ENCODE data around the gene SEPHS1. TPM values are rescaled to one million over a fixed set of nuclear protein-coding genes. Genes with fewer than 3 reads are reported as not detected.

SEPHS1 gene
- total and polyA plus RNA-seq, 2 donors (not counting 1 experiment from before 2014, with no cell fraction given) = 14.7 to 29.1 TPM

- ChIA-PET POLR2A (interaction anchor here (0.6 to 1.2 kb wide), 2 partner anchors 24 to 52 kb away, joined by 3 to 4 read pairs; no protein-coding TSS in a partner anchor), CTCF (interaction anchor here (1.6 kb wide), 1 partner anchor 11 kb away, joined by 4 read pairs; no protein-coding TSS in a partner anchor)
- Mint-ChIP-seq H3K4me3 (peak overlapping the region; percentile 88), H3K27ac (peak overlapping the region; percentile 83), H3K4me1 (peaks cover 20% of the 10 kb centered on the region), H3K9me3 (ENCODE audit: insufficient read depth) (no peaks in the 10 kb centered on the region), H3K27me3 (no peaks in the 10 kb centered on the region)
- H3K9me3 ChIP-seq (ENCODE audit: control extremely low read depth in 1 of 3, control insufficient read depth in 2 of 3, insufficient read depth in 1 of 3, low read length in 2 of 3) = peaks cover 0 to 3% (median 0%) of the 10 kb centered on the region in 3 donors
- peak overlapping the region; percentile 93 for H2AFZ ChIP-seq (ENCODE audit: insufficient read depth, low read depth, low read length, poor library complexity, severe bottlenecking)
- H3K4me3 ChIP-seq (ENCODE audit: control extremely low read depth in 1 of 5, extremely low read depth in 1 of 5, insufficient read depth in 1 of 5, low read depth in 2 of 5, low read length in 4 of 5) = peak overlapping the region in 4 of 5 experiments; percentile 59 to 68 (median 66)
- H4K20me1 ChIP-seq (ENCODE audit: control insufficient read depth, insufficient read depth, low read length, poor library complexity, severe bottlenecking) = no peaks in the 10 kb centered on the region
- intact Hi-C loops (cut with micrococcal nuclease) = no loop called here
- peaks cover 0 to 7% of the 10 kb centered on the region in 2 experiments for H3K36me3 ChIP-seq (replicated peaks in 1 of 2; ENCODE audit: control extremely low read depth in 1 of 2, control insufficient read depth in 1 of 2, extremely low read depth in 1 of 2, insufficient read depth in 2 of 2, low read length in 1 of 2)
- ATAC-seq (ENCODE audit: low read depth) (no peak), DNase-seq (no peak)
- H3K27me3 ChIP-seq (replicated peaks in 1 of 4; ENCODE audit: control extremely low read depth in 1 of 4, control insufficient read depth in 3 of 4, insufficient read depth in 4 of 4, low read length in 3 of 4) = no peaks in the 10 kb centered on the region
- H3K4me2 ChIP-seq (replicated peaks; ENCODE audit: low read depth, low read length, poor library complexity, severe bottlenecking) = peak overlapping the region; percentile 79
- H3K9ac ChIP-seq (ENCODE audit: low read length) = peak overlapping the region; percentile 65
- no peak for TF ChIP-seq EZH2 (IDR thresholded peaks at IDR 0.05; ENCODE audit: borderline replicate concordance, insufficient read depth, low read depth, low read length, poor library complexity, severe bottlenecking)
- no peak for TF ChIP-seq CTCF (IDR thresholded peaks at IDR 0.05)
- peaks cover 9 to 25% of the 10 kb centered on the region in 2 donors for H3K4me1 ChIP-seq (ENCODE audit: control insufficient read depth in 2 of 2, insufficient read depth in 2 of 2, low read length in 2 of 2)
- WGBS (ENCODE audit: insufficient coverage) = 40% methylated on average over 13 of the region's 20 CpGs
- peak overlapping the region; percentile 25 to 71 for H3K27ac ChIP-seq (ENCODE audit: low read length in 2 of 2)
- H3K79me2 ChIP-seq (ENCODE audit: control insufficient read depth, insufficient read depth, low read length) = no peaks in the 10 kb centered on the region
Observed at GRCh38 chr10:13298748-13299436, 49.2 kb downstream of the SEPHS1 start.

GRCh38 chr10:13296476-13296875 is 51.6 kb downstream of the SEPHS1 start:
- Histone ChIP-seq H3K79me2 (ENCODE audit: control insufficient read depth, insufficient read depth, low read length) (no peaks in the 10 kb centered on the region), H3K27ac (ENCODE audit: low read length in 2 of 2) (no peak overlapping the region), H3K9ac (ENCODE audit: low read length) (no peak overlapping the region), H3K4me3 (ENCODE audit: control extremely low read depth in 1 of 5, extremely low read depth in 1 of 5, insufficient read depth in 1 of 5, low read depth in 2 of 5, low read length in 4 of 5) (no peak overlapping the region), H3K27me3 (replicated peaks in 1 of 4; ENCODE audit: control extremely low read depth in 1 of 4, control insufficient read depth in 3 of 4, insufficient read depth in 4 of 4, low read length in 3 of 4) (no peaks in the 10 kb centered on the region), H3K4me1 (ENCODE audit: control insufficient read depth in 2 of 2, insufficient read depth in 2 of 2, low read length in 2 of 2) (peaks cover 9 to 17% of the 10 kb centered on the region in 2 donors), H4K20me1 (ENCODE audit: control insufficient read depth, insufficient read depth, low read length, poor library complexity, severe bottlenecking) (no peaks in the 10 kb centered on the region), H3K36me3 (replicated peaks in 1 of 2; ENCODE audit: control extremely low read depth in 1 of 2, control insufficient read depth in 1 of 2, extremely low read depth in 1 of 2, insufficient read depth in 2 of 2, low read length in 1 of 2) (peaks cover 0 to 7% of the 10 kb centered on the region in 2 experiments), H2AFZ (ENCODE audit: insufficient read depth, low read depth, low read length, poor library complexity, severe bottlenecking) (no peak overlapping the region), H3K9me3 (ENCODE audit: control extremely low read depth in 1 of 3, control insufficient read depth in 2 of 3, insufficient read depth in 1 of 3, low read length in 2 of 3) (no peaks in the 10 kb centered on the region), H3K4me2 (replicated peaks; ENCODE audit: low read depth, low read length, poor library complexity, severe bottlenecking) (no peak overlapping the region)
- DNase-seq (no peak), ATAC-seq (ENCODE audit: low read depth) (no peak)
- Mint-ChIP-seq H3K27ac (no peak overlapping the region), H3K4me3 (no peak overlapping the region), H3K9me3 (ENCODE audit: insufficient read depth) (no peaks in the 10 kb centered on the region), H3K27me3 (no peaks in the 10 kb centered on the region), H3K4me1 (peaks cover 12% of the 10 kb centered on the region)
- no peak for TF ChIP-seq CTCF (IDR thresholded peaks at IDR 0.05)
- TF ChIP-seq EZH2 (IDR thresholded peaks at IDR 0.05; ENCODE audit: borderline replicate concordance, insufficient read depth, low read depth, low read length, poor library complexity, severe bottlenecking) = no peak
- WGBS (ENCODE audit: insufficient coverage) = 99% methylated on average over 7 of the region's 10 CpGs
- ChIA-PET POLR2A (no interaction called here), CTCF (no interaction called here)
- intact Hi-C loops (cut with micrococcal nuclease) = no loop called here
